NCI-H146 treated with DMSO at 0.1 percent for 48 hours (cell line): ENCODE data around the gene PSMB7.

Source experiments
- DNase-seq: peaks from one replicate; lab custom pipeline; 2025; ENCODE audit not compliant: unreplicated experiment; lab: John Stamatoyannopoulos, UW

PSMB7 gene

GRCh38 chr9:124415102-124415851, at the start of gene PSMB7:
Gene PSMB7 (minus strand): TSS chr9:124415442. CDS start chr9:124415425, 17 bp downstream.
- DNase-seq: peak; percentile 79

GRCh38 chr9:124462739-124463138, 47.5 kb upstream of the PSMB7 start:
- no peak for DNase-seq

- DNase-seq: no peak
Observed at GRCh38 chr9:124458441-124458840, 43.2 kb upstream of the PSMB7 start.

- DNase-seq: no peak
Observed at GRCh38 chr9:124457887-124458431, 42.7 kb upstream of the PSMB7 start.

GRCh38 chr9:124457079-124457886, 42.0 kb upstream of the PSMB7 start:
- no peak for DNase-seq

GRCh38 chr9:124456341-124457078, 41.3 kb upstream of the PSMB7 start:
- DNase-seq: no peak

GRCh38 chr9:124455820-124456219, 40.6 kb upstream of the PSMB7 start:
- no peak for DNase-seq

GRCh38 chr9:124454791-124455443, 39.7 kb upstream of the PSMB7 start:
- no peak for DNase-seq

GRCh38 chr9:124454296-124454695, 39.1 kb upstream of the PSMB7 start:
- no peak for DNase-seq

- DNase-seq: no peak
Observed at GRCh38 chr9:124453586-124454191, 38.4 kb upstream of the PSMB7 start.

GRCh38 chr9:124452841-124453585, 37.8 kb upstream of the PSMB7 start:
- DNase-seq: no peak

GRCh38 chr9:124452326-124452725, 37.1 kb upstream of the PSMB7 start:
- DNase-seq: no peak

GRCh38 chr9:124450931-124451661, 35.9 kb upstream of the PSMB7 start:
- no peak for DNase-seq

GRCh38 chr9:124450241-124450924, 35.1 kb upstream of the PSMB7 start, which contains the start of gene ADGRD2:
Gene ADGRD2 (plus strand): TSS chr9:124450451. CDS start chr9:124451667, 1,216 bp downstream.
- peak; percentile 31 for DNase-seq

GRCh38 chr9:124449381-124450151, 34.3 kb upstream of the PSMB7 start:
- no peak for DNase-seq

GRCh38 chr9:124448019-124448418, 32.8 kb upstream of the PSMB7 start:
- DNase-seq: no peak

- no peak for DNase-seq
Observed at GRCh38 chr9:124447297-124447661, 32.0 kb upstream of the PSMB7 start.

GRCh38 chr9:124444166-124444565, 28.9 kb upstream of the PSMB7 start:
- no peak for DNase-seq
